DND-41 (cell line): ENCODE measurements around the gene NEDD4L.
"Not testable (repeated sequence)": the region's sequence is repeated elsewhere in the genome, so short reads cannot be mapped to it uniquely, and the experiment has no call there.

Experiments used
- ATAC-seq: fragments of 200-7000 bp; cut with Tn5 transposase; 3 replicates; pipeline ENCODE4 v1.9.1; 2021; ENCODE audit warnings: low read depth; ENCODE audit not compliant: insufficient read depth
- DNase-seq: peaks from one replicate; pipeline ENCODE4 v3.0.0-alpha.2; 2020
- H2AFZ ChIP-seq: 2 replicates; pipeline ENCODE4 v1.6.0; 2012; ENCODE audit warnings: low read depth, low read length
- H3K27ac ChIP-seq: 2 replicates; pipeline ENCODE4 v1.5.1; 2012; ENCODE audit warnings: low read length, inconsistent platforms
- H3K27me3 ChIP-seq: fragments of 200-600 bp; sonication (generic); 2 replicates; pipeline ENCODE4 v1.6.0; 2012; ENCODE audit warnings: low read length, mild to moderate bottlenecking, inconsistent platforms; ENCODE audit not compliant: insufficient read depth, poor library complexity
- H3K36me3 ChIP-seq: 2 replicates; pipeline ENCODE4 v1.5.1; 2012; ENCODE audit warnings: low read length, inconsistent platforms; ENCODE audit not compliant: insufficient read depth
- H3K4me1 ChIP-seq: 2 replicates; pipeline ENCODE4 v1.5.1; 2012; ENCODE audit warnings: mild to moderate bottlenecking, low read length; ENCODE audit not compliant: insufficient read depth
- H3K4me2 ChIP-seq: 2 replicates; pipeline ENCODE4 v1.6.0; 2012; ENCODE audit warnings: mild to moderate bottlenecking, moderate library complexity, low read length, inconsistent platforms; ENCODE audit not compliant: insufficient read depth
- H3K4me3 ChIP-seq, 2 experiments: fragments of 200-600 bp in 1 of 2; shearing (Covaris generic) in 1 of 2; 2 replicates each; pipeline ENCODE4 v1.5.1; 2012 to 2016; ENCODE audit warnings: inconsistent platforms in 2 of 2, low read length in 2 of 2, mild to moderate bottlenecking in 2 of 2, low read depth in 1 of 2, moderate library complexity in 1 of 2
- H3K79me2 ChIP-seq: 2 replicates; pipeline ENCODE4 v1.6.0; 2012; ENCODE audit warnings: low read length, inconsistent platforms; ENCODE audit not compliant: insufficient read depth
- H3K9ac ChIP-seq: 2 replicates; pipeline ENCODE4 v1.6.0; 2012; ENCODE audit warnings: low read depth, mild to moderate bottlenecking, inconsistent platforms, low read length, moderate library complexity
- H3K9me3 ChIP-seq: 2 replicates; pipeline ENCODE4 v1.5.1; 2012; ENCODE audit warnings: low read length, moderate library complexity, mild to moderate bottlenecking, inconsistent platforms; ENCODE audit not compliant: insufficient read depth, severe bottlenecking
- H4K20me1 ChIP-seq: 2 replicates; pipeline ENCODE4 v1.6.0; 2012; ENCODE audit warnings: low read length; ENCODE audit not compliant: insufficient read depth
- CTCF ChIP-seq: IDR thresholded peaks from 2 replicates; pipeline ENCODE4 v1.5.1; 2012; ENCODE audit warnings: borderline replicate concordance, low read length, moderate library complexity, mild to moderate bottlenecking; ENCODE audit not compliant: poor library complexity, severe bottlenecking; ENCODE audit errors: extremely low read depth
- EZH2 ChIP-seq: IDR thresholded peaks from 3 replicates; pipeline ENCODE4 v1.6.1; 2012; ENCODE audit warnings: borderline replicate concordance, low read depth, mild to moderate bottlenecking, moderate library complexity, low read length, inconsistent platforms; ENCODE audit not compliant: severe bottlenecking

The NEDD4L gene

GRCh38 chr18:58378411-58379379 is 334.7 kb downstream of the NEDD4L start:
- ATAC-seq (no peak), DNase-seq (no peak)
- H3K4me3 ChIP-seq: no peak overlapping the region
- H3K79me2 ChIP-seq: no peaks in the 10 kb centered on the region
- H4K20me1 ChIP-seq: no peaks in the 10 kb centered on the region; the same call in 1 of the 2 replicates
- H3K4me2 ChIP-seq: no peak overlapping the region
- no peaks in the 10 kb centered on the region for H3K27me3 ChIP-seq
- H2AFZ ChIP-seq: no peak overlapping the region
- no peaks in the 10 kb centered on the region for H3K4me1 ChIP-seq
- no peak for TF ChIP-seq EZH2
- TF ChIP-seq CTCF: no peak
- no peaks in the 10 kb centered on the region for H3K9me3 ChIP-seq
- H3K36me3 ChIP-seq: no peaks in the 10 kb centered on the region
- no peak overlapping the region for H3K27ac ChIP-seq
- H3K9ac ChIP-seq: no peak overlapping the region

DNA sequence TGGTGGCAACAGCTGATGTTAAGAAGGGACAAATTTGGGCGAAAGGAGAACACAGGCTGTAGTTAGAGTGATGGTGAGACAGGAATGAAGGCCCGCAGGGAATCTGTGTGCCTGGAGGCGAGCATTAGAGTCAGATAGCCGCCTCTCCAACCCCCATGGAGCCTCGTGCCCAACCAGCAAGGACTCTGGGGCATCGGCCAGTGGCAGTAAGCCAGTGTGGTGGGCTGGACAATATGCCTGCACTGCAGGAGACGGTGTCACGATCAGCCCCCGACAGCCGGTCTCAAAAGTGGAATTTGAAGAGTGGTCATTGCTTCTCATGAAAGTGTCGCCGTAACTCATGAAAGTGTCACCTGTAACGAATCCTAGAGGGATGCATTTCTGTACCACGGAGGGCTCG is 335.4 kb downstream of the NEDD4L start:
- Histone ChIP-seq H3K9me3 (no peaks in the 10 kb centered on the region), H3K4me2 (no peak overlapping the region), H3K4me1 (no peaks in the 10 kb centered on the region), H3K79me2 (no peaks in the 10 kb centered on the region), H4K20me1 (no peaks in the 10 kb centered on the region; the same call in 1 of the 2 replicates), H2AFZ (no peak overlapping the region), H3K9ac (no peak overlapping the region), H3K27me3 (no peaks in the 10 kb centered on the region), H3K27ac (no peak overlapping the region), H3K4me3 (no peak overlapping the region), H3K36me3 (no peaks in the 10 kb centered on the region)
- TF ChIP-seq CTCF: no peak
- no peak for TF ChIP-seq EZH2
- no peak for DNase-seq
- no peak for ATAC-seq

DNA sequence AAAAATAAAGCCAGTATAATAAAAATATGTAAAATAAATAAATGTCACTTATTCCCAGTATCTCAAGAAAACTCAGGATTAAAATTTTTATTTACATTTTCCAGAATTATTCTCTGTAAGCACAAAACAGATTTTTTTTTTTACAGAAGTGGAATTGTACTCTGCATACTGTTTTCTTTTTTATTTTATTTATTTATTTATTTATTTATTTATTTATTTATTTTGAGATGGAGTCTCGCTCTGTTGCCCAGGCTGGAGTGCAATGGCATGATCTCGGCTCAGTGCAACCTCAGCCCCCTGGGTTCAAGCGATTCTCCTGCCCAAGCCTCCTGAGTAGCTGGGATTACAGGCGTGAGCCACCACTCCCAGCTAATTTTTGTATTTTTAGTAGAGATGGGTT is 336.1 kb downstream of the NEDD4L start:
- not testable (repeated sequence) for H3K36me3 ChIP-seq

GRCh38 chr18:58381676-58382411 is 337.8 kb downstream of the NEDD4L start:
- Histone ChIP-seq H3K27me3 (no peaks in the 10 kb centered on the region), H3K9ac (no peak overlapping the region), H3K79me2 (no peaks in the 10 kb centered on the region), H4K20me1 (no peaks in the 10 kb centered on the region; the same call in 1 of the 2 replicates), H3K27ac (no peak overlapping the region), H3K4me1 (no peaks in the 10 kb centered on the region), H3K9me3 (no peaks in the 10 kb centered on the region), H3K4me2 (no peak overlapping the region), H3K4me3 (no peak overlapping the region), H3K36me3 (no peaks in the 10 kb centered on the region), H2AFZ (no peak overlapping the region)
- no peak for ATAC-seq
- DNase-seq: no peak
- no peak for TF ChIP-seq CTCF
- no peak for TF ChIP-seq EZH2

More for the DNA sequence above, 336.1 kb downstream of the NEDD4L start:
- H4K20me1 ChIP-seq, ATAC-seq, H3K9ac ChIP-seq, H3K4me2 ChIP-seq, H3K4me3 ChIP-seq, H3K4me1 ChIP-seq, H3K27me3 ChIP-seq, DNase-seq, H3K27ac ChIP-seq, H2AFZ ChIP-seq, H3K79me2 ChIP-seq, H3K9me3 ChIP-seq: not testable (repeated sequence)
